Lung (tissue), 12 donors: ENCODE data around the gene TSPO2. TPM values are rescaled to one million over a fixed set of nuclear protein-coding genes. Genes with fewer than 3 reads are reported as not detected.
"Not testable (repeated sequence)": the region's sequence is repeated elsewhere in the genome, so short reads cannot be mapped to it uniquely, and the experiment has no call there.

Source experiments
- ATAC-seq: fragments of 200-7000 bp; cut with Tn5 transposase; one replicate; pipeline ENCODE4 v1.9.1; 2020; ENCODE audit warnings: moderate number of reproducible peaks; ENCODE audit not compliant: insufficient read depth, low FRiP score
- DNase-seq, 3 donors: peaks; one replicate each; pipeline ENCODE4 v3.0.0-alpha.2; 2013 to 2017
- H3K27ac ChIP-seq, 2 donors: one replicate each; pipeline ENCODE4 v1.5.1; 2013; ENCODE audit warnings: mild to moderate bottlenecking in 2 of 2, moderate library complexity in 2 of 2, control low read depth in 1 of 2, inconsistent platforms in 1 of 2, low read depth in 1 of 2, low read length in 1 of 2
- H3K27me3 ChIP-seq, 3 donors: one replicate each; pipeline ENCODE4 v1.5.1; 2013; ENCODE audit warnings: low read length in 2 of 3; ENCODE audit not compliant: control insufficient read depth in 3 of 3, insufficient read depth in 3 of 3
- H3K36me3 ChIP-seq, 4 donors: one replicate each; pipeline ENCODE4 v1.5.1; 2013; ENCODE audit warnings: low read length in 4 of 4, mild to moderate bottlenecking in 1 of 4, moderate library complexity in 1 of 4; ENCODE audit not compliant: control insufficient read depth in 4 of 4, insufficient read depth in 4 of 4
- H3K4me1 ChIP-seq, 5 donors: one replicate each; pipeline ENCODE4 v1.5.1; 2013; ENCODE audit warnings: low read length in 5 of 5, mild to moderate bottlenecking in 2 of 5, moderate library complexity in 1 of 5; ENCODE audit not compliant: control insufficient read depth in 5 of 5, insufficient read depth in 5 of 5
- H3K4me3 ChIP-seq: one replicate; pipeline ENCODE4 v1.5.1; 2013; ENCODE audit warnings: mild to moderate bottlenecking, control low read depth, moderate library complexity
- H3K9ac ChIP-seq, 2 donors: one replicate each; pipeline ENCODE4 v1.5.1; 2013; ENCODE audit warnings: low read length in 2 of 2, control low read depth in 1 of 2; ENCODE audit not compliant: insufficient read depth in 1 of 2
- H3K9me3 ChIP-seq, 4 donors: one replicate each; pipeline ENCODE4 v1.5.1; 2013; ENCODE audit warnings: low read length in 3 of 4, mild to moderate bottlenecking in 1 of 4, moderate library complexity in 1 of 4; ENCODE audit not compliant: control insufficient read depth in 4 of 4, insufficient read depth in 3 of 4
- CTCF ChIP-seq: IDR thresholded peaks from 2 replicates; pipeline ENCODE4 v1.5.1; 2012; ENCODE audit warnings: mild to moderate bottlenecking; ENCODE audit errors: control extremely low read depth, extremely low read depth
- WGBS, 2 donors: extraction: QIAGEN DNeasy Blood & Tissue Kit; methylation state at CpG; one replicate each; pipeline ENCODE4 v1.1.7; 2013; 5-methylcytosine and 5-hydroxymethylcytosine counted together
- polyA plus RNA-seq, 2 donors: library from polyadenylated mRNA; stranded (reverse); fragments of 200-250 nt; gene quantifications; one replicate each; pipeline ENCODE4 v1.2.1, GENCODE V29; 2013
- total RNA-seq, 2 donors: library from RNA; depleted of rRNA in 1 of 2; stranded (reverse); fragments of >200 nt in 1 of 2; gene quantifications; one replicate each; pipeline ENCODE4 v1.2.1, GENCODE V29; 2014 to 2021
- donor health status: control.
- donor health status: control.
- donor health status: Bipolar disorder and iron deficiency.
- donor health status: healthy.
- donor health status: DM: yes; HTN: yes; CAD: no.

The TSPO2 gene
- total and polyA plus RNA-seq, 4 donors: 0.07 to 0.57 TPM; not detected in 2

GRCh38 chr6:41014780-41015179 lies 27.5 kb upstream of the TSPO2 start:
- no peaks in the 10 kb centered on the region for H3K36me3 ChIP-seq
- no peaks in the 10 kb centered on the region for H3K27me3 ChIP-seq
- TF ChIP-seq CTCF: no peak
- H3K4me1 ChIP-seq: no peaks in the 10 kb centered on the region
- H3K9ac ChIP-seq: no peak overlapping the region
- H3K27ac ChIP-seq: no peak overlapping the region
- no peak for DNase-seq
- 91 to 93% methylated on average over 4 of the region's 4 CpGs for WGBS, 2 donors
- no peak for ATAC-seq
- H3K9me3 ChIP-seq: peaks cover 0 to 3% (median 0%) of the 10 kb centered on the region in 4 donors
- H3K4me3 ChIP-seq: no peak overlapping the region

- H3K27ac ChIP-seq, H3K36me3 ChIP-seq, ATAC-seq, DNase-seq, H3K9ac ChIP-seq, H3K4me1 ChIP-seq, H3K4me3 ChIP-seq, H3K27me3 ChIP-seq, H3K9me3 ChIP-seq: not testable (repeated sequence)
- WGBS, 2 donors: 97 to 99% methylated on average over 4 to 5 of the region's 5 CpGs
Observed at GRCh38 chr6:41015860-41016259, 26.4 kb upstream of the TSPO2 start.

- no peaks in the 10 kb centered on the region for H3K4me1 ChIP-seq
- no peak for TF ChIP-seq CTCF
- peaks cover 0 to 4% (median 0%) of the 10 kb centered on the region in 4 donors for H3K9me3 ChIP-seq
- no peak for ATAC-seq
- WGBS, 2 donors: 91 to 100% methylated on average over 1 of the region's 1 CpG
- H3K27me3 ChIP-seq: no peaks in the 10 kb centered on the region
- no peak overlapping the region for H3K27ac ChIP-seq
- no peaks in the 10 kb centered on the region for H3K36me3 ChIP-seq
- no peak overlapping the region for H3K9ac ChIP-seq
- no peak overlapping the region for H3K4me3 ChIP-seq
- no peak for DNase-seq
Observed at GRCh38 chr6:41017663-41018062, 24.6 kb upstream of the TSPO2 start.

- Histone ChIP-seq H3K4me1 (peaks cover 0 to under 1% (median 0%) of the 10 kb centered on the region in 5 donors), H3K9me3 (peaks cover 0 to 4% (median 0%) of the 10 kb centered on the region in 4 donors), H3K27me3 (no peaks in the 10 kb centered on the region), H3K4me3 (no peak overlapping the region), H3K9ac (no peak overlapping the region), H3K27ac (no peak overlapping the region), H3K36me3 (no peaks in the 10 kb centered on the region)
- ATAC-seq (no peak), DNase-seq (peak in 1 of 3 donors; percentile 51)
- WGBS, 2 donors: 97 to 100% methylated on average over 3 of the region's 3 CpGs
- no peak for TF ChIP-seq CTCF
Observed at GRCh38 chr6:41021832-41022231, 20.4 kb upstream of the TSPO2 start.
